Heart left ventricle (tissue), 16 donors: ENCODE results near the gene CD47. TPM values are rescaled to one million over a fixed set of nuclear protein-coding genes. Genes with fewer than 3 reads are reported as not detected.

Experiments used
- ATAC-seq, 4 donors: fragments of 200-7000 bp; cut with Tn5 transposase; one replicate each; pipeline ENCODE4 v1.9.1; 2020 to 2022; ENCODE audit warnings: moderate library complexity in 4 of 4, mild to moderate bottlenecking in 3 of 4, moderate number of reproducible peaks in 1 of 4
- DNase-seq, 5 donors: peaks; one replicate each; pipeline ENCODE4 v3.0.0-alpha.2; 2020
- H3K27ac ChIP-seq, 12 donors: fragments of 200-600 bp; sonication (generic) in 4 of 12; one replicate each; pipeline versions ENCODE4 v1.5.0 to v1.8.0; 2016 to 2022; ENCODE audit warnings: mild to moderate bottlenecking in 2 of 12
- H3K27me3 ChIP-seq, 9 donors: fragments of 200-600 bp; sonication (generic) in 2 of 9; one replicate each; pipeline versions ENCODE4 v1.5.1 to v1.8.0; 2016 to 2022; ENCODE audit warnings: mild to moderate bottlenecking in 3 of 9
- H3K36me3 ChIP-seq, 9 donors: fragments of 200-600 bp; sonication (generic) in 2 of 9; one replicate each; pipeline versions ENCODE4 v1.5.0 to v1.8.0; 2018 to 2022; ENCODE audit warnings: mild to moderate bottlenecking in 2 of 9
- H3K4me1 ChIP-seq, 12 donors: fragments of 200-600 bp; sonication (generic) in 4 of 12; one replicate each; pipeline versions ENCODE4 v1.5.0 to v1.8.0; 2016 to 2022; ENCODE audit warnings: mild to moderate bottlenecking in 3 of 12
- H3K4me3 ChIP-seq, 12 donors: fragments of 200-600 bp; sonication (generic) in 4 of 12; one replicate each; pipeline versions ENCODE4 v1.5.0 to v1.8.0; 2017 to 2022; ENCODE audit warnings: mild to moderate bottlenecking in 9 of 12, moderate library complexity in 4 of 12
- H3K9me3 ChIP-seq, 12 donors: fragments of 200-600 bp; sonication (generic) in 4 of 12; one replicate each; pipeline versions ENCODE4 v1.5.0 to v1.8.0; 2016 to 2022; ENCODE audit warnings: mild to moderate bottlenecking in 1 of 12
- CTCF ChIP-seq, 12 donors: fragments of 200-600 bp; sonication (generic) in 4 of 12; IDR thresholded peaks; one replicate each; pipeline versions ENCODE4 v1.5.0 to v1.8.0; 2018 to 2022; ENCODE audit warnings: antibody characterized with exemption in 12 of 12, mild to moderate bottlenecking in 5 of 12
- POLR2A ChIP-seq, 2 donors: fragments of 450-650 bp; IDR thresholded peaks; one replicate each; pipeline ENCODE4 v1.6.1; 2017; ENCODE audit warnings: antibody characterized with exemption in 2 of 2, mild to moderate bottlenecking in 2 of 2, moderate library complexity in 2 of 2
- WGBS, 4 donors: extraction: QIAGEN DNeasy Blood & Tissue Kit in 2 of 4; methylation state at CpG; one replicate each; pipeline versions ENCODE4 v1.1.5 to v1.1.7; 2013 to 2018; 5-methylcytosine and 5-hydroxymethylcytosine counted together
- intact Hi-C, 10 donors: fragments of 100-400 bp; cut with DNase I; formaldehyde crosslinking; loops; one replicate each; pipeline versions ENCODE4 v1.11.1 to v1.14.2; 2022
- polyA plus RNA-seq, 2 donors: library from polyadenylated mRNA; stranded (reverse); fragments of 200-250 nt; gene quantifications; one replicate each; pipeline ENCODE4 v1.2.3, GENCODE V29; 2013
- total RNA-seq, 9 donors: library from RNA; depleted of rRNA in 2 of 9; stranded (reverse); fragments of >200 nt in 2 of 9; fragmentation: NEBNext Ultra II Directional in 3 of 9; extraction: Animal tissue kit (Norgen Biotek cat#: 25700) in 3 of 9; gene quantifications; one replicate each; pipeline versions ENCODE4 v1.1.0 to v1.2.4, GENCODE V29; 2016 to 2023
- donor health status: ischemic (EF 13 %, LVEDD 7.1; RV severe dilation, severe dysfunction).
- donor health status: healthy with polysubstance abuse.
- donor health status: DM: no; HTN: yes; CAD: no.
- donor health status: DM: no; HTN: no; CAD: no.
- donor health status: ischemic (EF 25% LVEDD 6.9; RV normal size, moderate dysfunction).
- donor health status: ischemic (EF 25% LVEDD 5.7; RV mildly dilated, moderate dysfunction).
- donor health status: healthy.
- donor health status: DM: yes; HTN: yes; CAD: no.
- donor health status: ischemic (EF 35%, LVEDD 5.7; RV mildly dilated, moderate dysfunction).
- donor health status: nonischemic (EF 11% LVEDD 7.7; RV severe dilation, severe dysfunction).
- donor health status: DM: yes; HTN: yes; CAD: no.
- donor health status: PGD.
- donor health status: ischemic (EF 29% LVEDD 5.4; RV normal size, mild dysfunction).
- donor health status: nonischemic (EF 23%, LVEDD 6.1; RV moderate dilation, normal function).

The CD47 gene
- total and polyA plus RNA-seq, 11 donors: 27.7 to 80.6 (median 42.4) TPM

- no peak for TF ChIP-seq CTCF (IDR thresholded peaks at IDR 0.05)
- no peaks in the 10 kb centered on the region for H3K27me3 ChIP-seq
- intact Hi-C loops: no loop called here
- no peak overlapping the region for H3K27ac ChIP-seq
- peaks cover 0 to 4% (median 0%) of the 10 kb centered on the region in 12 donors for H3K4me1 ChIP-seq
- H3K4me3 ChIP-seq: no peak overlapping the region
- peaks cover 0 to 3% (median 0%) of the 10 kb centered on the region in 12 donors for H3K9me3 ChIP-seq
- DNase-seq (no peak), ATAC-seq (no peak)
- no peaks in the 10 kb centered on the region for H3K36me3 ChIP-seq
- WGBS, 4 donors: 66 to 77% (median 72%) methylated on average over 16 of the region's 16 CpGs
Observed at GRCh38 chr3:108114423-108115065, 23.7 kb upstream of the CD47 start.

GRCh38 chr3:108113975-108114374, 23.1 kb upstream of the CD47 start:
- TF ChIP-seq CTCF (IDR thresholded peaks at IDR 0.05) (no peak), POLR2A (IDR thresholded peaks at IDR 0.05) (no peak)
- H3K27me3 ChIP-seq: no peaks in the 10 kb centered on the region
- no peak overlapping the region for H3K27ac ChIP-seq
- DNase-seq (no peak), ATAC-seq (no peak)
- WGBS, 4 donors: 90 to 94% (median 91%) methylated on average over 15 of the region's 15 CpGs
- no peaks in the 10 kb centered on the region for H3K36me3 ChIP-seq
- H3K4me3 ChIP-seq: no peak overlapping the region
- H3K4me1 ChIP-seq: peaks cover 0 to 4% (median 0%) of the 10 kb centered on the region in 12 donors
- intact Hi-C loops: no loop called here
- no peaks in the 10 kb centered on the region for H3K9me3 ChIP-seq

- Histone ChIP-seq H3K9me3 (no peaks in the 10 kb centered on the region), H3K4me3 (no peak overlapping the region), H3K27ac (no peak overlapping the region), H3K4me1 (no peaks in the 10 kb centered on the region), H3K27me3 (no peaks in the 10 kb centered on the region), H3K36me3 (no peaks in the 10 kb centered on the region)
- ATAC-seq (no peak), DNase-seq (no peak)
- WGBS, 4 donors: 78 to 94% (median 85%) methylated on average over 3 of the region's 3 CpGs
- no peak for TF ChIP-seq CTCF (IDR thresholded peaks at IDR 0.05)
- TF ChIP-seq POLR2A (IDR thresholded peaks at IDR 0.05): no peak
- intact Hi-C loops: no loop called here
Observed at GRCh38 chr3:108110934-108111333, 20.1 kb upstream of the CD47 start.

- intact Hi-C loops: no loop called here
- Histone ChIP-seq H3K36me3 (no peaks in the 10 kb centered on the region), H3K4me3 (no peak overlapping the region), H3K27me3 (no peaks in the 10 kb centered on the region), H3K4me1 (peaks cover 0 to 10% (median 3%) of the 10 kb centered on the region in 12 donors), H3K9me3 (no peaks in the 10 kb centered on the region), H3K27ac (no peak overlapping the region)
- DNase-seq (no peak), ATAC-seq (no peak)
- WGBS, 4 donors: 78 to 95% (median 87%) methylated on average over 2 of the region's 2 CpGs
- TF ChIP-seq POLR2A (IDR thresholded peaks at IDR 0.05) (no peak), CTCF (IDR thresholded peaks at IDR 0.05) (no peak)
Observed at GRCh38 chr3:108108416-108108815, 17.6 kb upstream of the CD47 start.
